ENCODE results near the gene HUS1.
"Not testable (repeated sequence)": the region's sequence is repeated elsewhere in the genome, so short reads cannot be mapped to it uniquely, and the experiment has no call there.

DNA sequence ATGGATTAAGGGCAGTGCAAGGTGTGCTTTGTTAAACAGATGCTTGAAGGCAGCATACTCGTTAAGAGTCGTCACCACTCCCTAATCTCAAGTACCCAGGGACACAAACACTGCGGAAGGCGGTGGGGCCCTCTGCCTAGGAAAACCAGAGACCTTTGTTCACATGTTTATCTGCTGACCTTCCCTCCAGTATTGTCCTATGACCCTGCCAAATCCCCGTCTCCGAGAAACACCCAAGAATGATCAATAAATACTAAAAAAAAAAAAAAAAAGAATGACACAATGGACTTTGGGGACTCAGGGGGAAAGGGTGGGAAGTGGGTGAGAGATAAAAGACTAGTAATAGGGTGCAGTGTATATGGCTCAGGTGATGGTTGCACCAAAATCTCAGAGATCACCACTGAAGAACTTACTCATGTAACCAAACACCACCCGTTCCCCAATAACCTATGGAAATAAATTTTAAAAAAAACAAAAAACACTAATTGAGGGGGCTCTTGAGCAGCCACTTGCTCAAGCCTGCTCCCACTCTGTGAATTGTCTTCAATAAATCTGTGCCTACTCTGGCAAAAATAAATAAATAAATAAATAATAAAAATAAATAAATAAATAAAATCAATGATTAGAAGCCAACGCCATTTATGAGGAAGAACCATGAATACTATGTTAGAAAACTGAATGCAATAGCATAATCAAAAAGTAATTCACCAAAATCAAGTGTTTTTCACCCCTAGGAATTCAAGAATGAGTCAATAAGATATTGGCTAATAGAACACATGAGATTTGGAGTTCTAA, 56.1 kb downstream of the HUS1 start:
- TF ChIP-seq CTCF, POLR2A (IDR thresholded peaks at IDR 0.05): not testable (repeated sequence)

Data from adrenal gland (tissue), 5 donors.